ENCODE measurements around the gene MYL11. TPM values are rescaled to one million over a fixed set of nuclear protein-coding genes. Genes with fewer than 3 reads are reported as not detected.
A peak's percentile ranks its signal among the peaks of the same experiment; 100 is the strongest.
"Not testable (repeated sequence)": the region's sequence is repeated elsewhere in the genome, so short reads cannot be mapped to it uniquely, and the experiment has no call there.

Gene MYL11, protein sequence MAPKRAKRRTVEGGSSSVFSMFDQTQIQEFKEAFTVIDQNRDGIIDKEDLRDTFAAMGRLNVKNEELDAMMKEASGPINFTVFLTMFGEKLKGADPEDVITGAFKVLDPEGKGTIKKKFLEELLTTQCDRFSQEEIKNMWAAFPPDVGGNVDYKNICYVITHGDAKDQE
- polyA plus RNA-seq (not detected in 2 replicates), polyA minus RNA-seq (not detected in 2 replicates)

DNA sequence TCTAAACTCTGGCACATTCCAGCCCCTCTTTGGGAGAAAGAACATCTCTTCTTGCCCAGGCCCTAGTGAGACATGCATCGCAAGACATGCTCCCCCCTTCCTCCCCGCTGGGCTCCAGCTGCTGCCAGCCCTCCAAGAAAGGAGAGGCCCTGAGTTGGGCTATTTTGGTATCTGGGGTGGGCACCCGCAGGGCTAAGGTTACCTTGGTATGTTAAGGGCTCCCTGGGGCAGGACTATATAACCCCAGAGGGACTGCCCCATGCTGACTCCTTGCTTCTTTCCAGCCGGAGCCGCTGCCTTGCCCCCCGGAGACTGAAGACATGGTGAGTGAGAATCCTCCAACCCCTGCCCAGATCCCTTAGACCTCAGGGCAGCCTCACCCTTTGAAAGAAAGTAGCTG lies at the start of gene MYL11:
MYL11 (plus strand) TSS at position 265 of the 400 bp plus-strand sequence; CDS start at position 321, 56 bp downstream.
- H3K4me2 ChIP-seq (ENCODE audit: low read length): no peak within 1 kb of the TSS
- H3K27me3 ChIP-seq (ENCODE audit: insufficient read depth, low read depth, low read length): no peaks in the 10 kb centered on the region
- no peaks in the 10 kb centered on the region for H4K20me1 ChIP-seq (ENCODE audit: insufficient read depth)
- H3F3A ChIP-seq (ENCODE audit: insufficient read depth, low read length, poor library complexity, severe bottlenecking): no peaks in the 10 kb centered on the region
- H3K27ac ChIP-seq (ENCODE audit: low read length): no peak within 1 kb of the TSS
- no peaks in the 10 kb centered on the region for H3K36me3 ChIP-seq (ENCODE audit: insufficient read depth, low read length)
- H3K9ac ChIP-seq (ENCODE audit: low read length): no peak within 1 kb of the TSS
- no peaks in the 10 kb centered on the region for H3K9me3 ChIP-seq (ENCODE audit: low read length)
- peaks cover 3% of the 10 kb centered on the region for H3K79me2 ChIP-seq (replicated peaks; ENCODE audit: insufficient read depth, low read length)
- TF ChIP-seq SMC3 (conservative IDR thresholded peaks at IDR 0.05; ENCODE audit: poor library complexity) (no peak), RAD21 (conservative IDR thresholded peaks at IDR 0.05) (no peak), EZH2 (IDR thresholded peaks at IDR 0.05; ENCODE audit: borderline replicate concordance, insufficient read depth, low read length, poor library complexity, severe bottlenecking) (no peak), POLR2AphosphoS5 (IDR thresholded peaks at IDR 0.05) (no peak), TAF1 (IDR thresholded peaks at IDR 0.05; ENCODE audit: low read depth) (no peak), MXI1 (conservative IDR thresholded peaks at IDR 0.05; ENCODE audit: poor library complexity, severe bottlenecking) (no peak), EP300 (conservative IDR thresholded peaks at IDR 0.05; ENCODE audit: poor library complexity, severe bottlenecking) (no peak)
- TF ChIP-seq, protein P1, sequence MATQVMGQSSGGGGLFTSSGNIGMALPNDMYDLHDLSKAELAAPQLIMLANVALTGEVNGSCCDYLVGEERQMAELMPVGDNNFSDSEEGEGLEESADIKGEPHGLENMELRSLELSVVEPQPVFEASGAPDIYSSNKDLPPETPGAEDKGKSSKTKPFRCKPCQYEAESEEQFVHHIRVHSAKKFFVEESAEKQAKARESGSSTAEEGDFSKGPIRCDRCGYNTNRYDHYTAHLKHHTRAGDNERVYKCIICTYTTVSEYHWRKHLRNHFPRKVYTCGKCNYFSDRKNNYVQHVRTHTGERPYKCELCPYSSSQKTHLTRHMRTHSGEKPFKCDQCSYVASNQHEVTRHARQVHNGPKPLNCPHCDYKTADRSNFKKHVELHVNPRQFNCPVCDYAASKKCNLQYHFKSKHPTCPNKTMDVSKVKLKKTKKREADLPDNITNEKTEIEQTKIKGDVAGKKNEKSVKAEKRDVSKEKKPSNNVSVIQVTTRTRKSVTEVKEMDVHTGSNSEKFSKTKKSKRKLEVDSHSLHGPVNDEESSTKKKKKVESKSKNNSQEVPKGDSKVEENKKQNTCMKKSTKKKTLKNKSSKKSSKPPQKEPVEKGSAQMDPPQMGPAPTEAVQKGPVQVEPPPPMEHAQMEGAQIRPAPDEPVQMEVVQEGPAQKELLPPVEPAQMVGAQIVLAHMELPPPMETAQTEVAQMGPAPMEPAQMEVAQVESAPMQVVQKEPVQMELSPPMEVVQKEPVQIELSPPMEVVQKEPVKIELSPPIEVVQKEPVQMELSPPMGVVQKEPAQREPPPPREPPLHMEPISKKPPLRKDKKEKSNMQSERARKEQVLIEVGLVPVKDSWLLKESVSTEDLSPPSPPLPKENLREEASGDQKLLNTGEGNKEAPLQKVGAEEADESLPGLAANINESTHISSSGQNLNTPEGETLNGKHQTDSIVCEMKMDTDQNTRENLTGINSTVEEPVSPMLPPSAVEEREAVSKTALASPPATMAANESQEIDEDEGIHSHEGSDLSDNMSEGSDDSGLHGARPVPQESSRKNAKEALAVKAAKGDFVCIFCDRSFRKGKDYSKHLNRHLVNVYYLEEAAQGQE (IDR thresholded peaks at IDR 0.05; ENCODE audit: borderline replicate concordance): no peak
- TF ChIP-seq, protein P2, sequence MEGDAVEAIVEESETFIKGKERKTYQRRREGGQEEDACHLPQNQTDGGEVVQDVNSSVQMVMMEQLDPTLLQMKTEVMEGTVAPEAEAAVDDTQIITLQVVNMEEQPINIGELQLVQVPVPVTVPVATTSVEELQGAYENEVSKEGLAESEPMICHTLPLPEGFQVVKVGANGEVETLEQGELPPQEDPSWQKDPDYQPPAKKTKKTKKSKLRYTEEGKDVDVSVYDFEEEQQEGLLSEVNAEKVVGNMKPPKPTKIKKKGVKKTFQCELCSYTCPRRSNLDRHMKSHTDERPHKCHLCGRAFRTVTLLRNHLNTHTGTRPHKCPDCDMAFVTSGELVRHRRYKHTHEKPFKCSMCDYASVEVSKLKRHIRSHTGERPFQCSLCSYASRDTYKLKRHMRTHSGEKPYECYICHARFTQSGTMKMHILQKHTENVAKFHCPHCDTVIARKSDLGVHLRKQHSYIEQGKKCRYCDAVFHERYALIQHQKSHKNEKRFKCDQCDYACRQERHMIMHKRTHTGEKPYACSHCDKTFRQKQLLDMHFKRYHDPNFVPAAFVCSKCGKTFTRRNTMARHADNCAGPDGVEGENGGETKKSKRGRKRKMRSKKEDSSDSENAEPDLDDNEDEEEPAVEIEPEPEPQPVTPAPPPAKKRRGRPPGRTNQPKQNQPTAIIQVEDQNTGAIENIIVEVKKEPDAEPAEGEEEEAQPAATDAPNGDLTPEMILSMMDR (IDR thresholded peaks at IDR 0.05; ENCODE audit: poor library complexity, severe bottlenecking): no peak
- H3K9me2 ChIP-seq (ENCODE audit: insufficient read depth, low read length): no peaks in the 10 kb centered on the region
- no peak within 1 kb of the TSS for H2AFZ ChIP-seq (ENCODE audit: low read depth, low read length)
- no peak within 1 kb of the TSS for H3K4me3 ChIP-seq (ENCODE audit: low read length)

DNA sequence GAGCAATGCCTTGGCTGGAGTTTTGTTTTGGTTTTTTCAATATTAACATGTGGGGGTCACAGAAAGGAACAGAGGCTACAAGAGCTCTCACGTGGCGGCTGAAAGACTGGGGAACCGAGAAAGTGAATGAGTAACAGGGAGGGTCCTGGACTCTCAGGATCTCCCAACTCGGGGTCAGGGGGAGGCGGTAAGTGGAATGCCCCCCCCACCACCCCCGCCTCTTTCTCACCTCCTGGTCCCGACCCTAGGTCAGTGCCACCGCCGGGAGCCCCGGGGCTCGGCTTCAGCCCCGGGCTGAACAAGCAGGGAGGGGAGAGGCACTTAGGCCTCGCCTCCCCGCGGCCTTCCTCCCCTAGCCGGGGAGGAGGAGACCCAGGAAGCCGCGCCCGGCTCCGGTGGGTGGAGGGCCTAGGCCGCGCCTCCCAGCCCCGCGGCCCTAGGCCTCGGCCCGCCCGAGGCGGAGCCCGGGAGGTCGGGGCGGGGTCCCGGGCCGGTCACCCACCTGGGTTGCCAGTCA lies 40.1 kb upstream of the MYL11 start:
- not testable (repeated sequence) for H3F3A ChIP-seq (ENCODE audit: insufficient read depth, low read length, poor library complexity, severe bottlenecking); H3K9me3 ChIP-seq (ENCODE audit: low read length); H3K27ac ChIP-seq (ENCODE audit: low read length); H2AFZ ChIP-seq (ENCODE audit: low read depth, low read length); H3K4me2 ChIP-seq (ENCODE audit: low read length); H3K9me2 ChIP-seq (ENCODE audit: insufficient read depth, low read length); H3K27me3 ChIP-seq (ENCODE audit: insufficient read depth, low read depth, low read length); H3K79me2 ChIP-seq (replicated peaks; ENCODE audit: insufficient read depth, low read length); H3K36me3 ChIP-seq (ENCODE audit: insufficient read depth, low read length); H4K20me1 ChIP-seq (ENCODE audit: insufficient read depth)
- Histone ChIP-seq H3K4me3 (ENCODE audit: low read length) (peak overlapping the region; percentile 68), H3K9ac (ENCODE audit: low read length) (peak overlapping the region; percentile 79)
